ENCODE results near the gene SH3TC1. TPM values are rescaled to one million over a fixed set of nuclear protein-coding genes. Genes with fewer than 3 reads are reported as not detected.

Gene SH3TC1
- total and polyA plus RNA-seq, 2 of the 8 experiments (the other 6 are each of a cell fraction or from before 2014, with no cell fraction given), result 0.15 TPM; not detected in 1

DNA sequence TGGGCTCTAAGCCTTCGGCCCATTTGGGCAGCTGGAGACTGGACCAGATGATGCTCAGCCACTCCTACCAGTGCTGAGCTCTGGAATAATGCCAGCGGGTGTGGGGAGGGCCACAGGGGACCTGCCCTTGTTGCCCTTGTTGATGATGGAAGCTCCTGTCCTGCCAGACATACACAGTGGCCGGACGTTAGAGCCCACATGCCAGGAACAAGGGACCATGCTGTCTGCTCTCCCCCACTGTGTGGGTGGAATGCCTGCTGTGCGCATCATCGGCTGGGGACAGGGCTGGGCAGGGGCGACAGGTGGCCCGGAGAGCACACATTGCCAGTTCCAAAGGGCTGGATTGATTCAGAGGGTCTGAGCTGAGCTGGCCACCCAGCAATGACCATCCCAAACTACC is 42.5 kb upstream of the SH3TC1 start (continued):
- TF ChIP-seq CHD7 (IDR thresholded peaks at IDR 0.05; ENCODE audit: insufficient replicate concordance, low read length) (no peak), HDAC6 (IDR thresholded peaks at IDR 0.05; ENCODE audit: low read depth, low read length) (no peak), RBBP5 (IDR thresholded peaks at IDR 0.05; ENCODE audit: borderline replicate concordance, low read depth, low read length) (no peak)
